Measurements from ENCODE around the gene KCNN4.

The KCNN4 gene

GRCh38 chr19:43804432-43804831, 23.7 kb upstream of the KCNN4 start:
- Histone ChIP-seq H3K79me2 (ENCODE audit: low read length) (no peaks in the 10 kb centered on the region), H3K4me3 (ENCODE audit: low read length) (no peak overlapping the region), H2AFZ (ENCODE audit: low read depth, low read length) (no peak overlapping the region), H3K9me3 (ENCODE audit: insufficient read depth, low read length) (no peaks in the 10 kb centered on the region), H3K27ac (ENCODE audit: low read length) (no peak overlapping the region), H3K4me2 (ENCODE audit: low read length) (no peak overlapping the region), H3K9ac (ENCODE audit: low read length) (no peak overlapping the region), H3K27me3 (ENCODE audit: low read depth, low read length) (peaks cover 3% of the 10 kb centered on the region; the same call in 1 of the 2 replicates), H3K36me3 (replicated peaks; ENCODE audit: low read depth, low read length) (no peaks in the 10 kb centered on the region), H3K4me1 (ENCODE audit: low read length) (peaks cover 4% of the 10 kb centered on the region; the same call in 1 of the 2 replicates), H4K20me1 (ENCODE audit: insufficient read depth, low read length) (no peaks in the 10 kb centered on the region)
- no peak for TF ChIP-seq EZH2phosphoT487 (IDR thresholded peaks at IDR 0.05; ENCODE audit: low read depth)
- TF ChIP-seq, protein P1, sequence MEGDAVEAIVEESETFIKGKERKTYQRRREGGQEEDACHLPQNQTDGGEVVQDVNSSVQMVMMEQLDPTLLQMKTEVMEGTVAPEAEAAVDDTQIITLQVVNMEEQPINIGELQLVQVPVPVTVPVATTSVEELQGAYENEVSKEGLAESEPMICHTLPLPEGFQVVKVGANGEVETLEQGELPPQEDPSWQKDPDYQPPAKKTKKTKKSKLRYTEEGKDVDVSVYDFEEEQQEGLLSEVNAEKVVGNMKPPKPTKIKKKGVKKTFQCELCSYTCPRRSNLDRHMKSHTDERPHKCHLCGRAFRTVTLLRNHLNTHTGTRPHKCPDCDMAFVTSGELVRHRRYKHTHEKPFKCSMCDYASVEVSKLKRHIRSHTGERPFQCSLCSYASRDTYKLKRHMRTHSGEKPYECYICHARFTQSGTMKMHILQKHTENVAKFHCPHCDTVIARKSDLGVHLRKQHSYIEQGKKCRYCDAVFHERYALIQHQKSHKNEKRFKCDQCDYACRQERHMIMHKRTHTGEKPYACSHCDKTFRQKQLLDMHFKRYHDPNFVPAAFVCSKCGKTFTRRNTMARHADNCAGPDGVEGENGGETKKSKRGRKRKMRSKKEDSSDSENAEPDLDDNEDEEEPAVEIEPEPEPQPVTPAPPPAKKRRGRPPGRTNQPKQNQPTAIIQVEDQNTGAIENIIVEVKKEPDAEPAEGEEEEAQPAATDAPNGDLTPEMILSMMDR (IDR thresholded peaks at IDR 0.05; ENCODE audit: low read depth, low read length): no peak

DNA sequence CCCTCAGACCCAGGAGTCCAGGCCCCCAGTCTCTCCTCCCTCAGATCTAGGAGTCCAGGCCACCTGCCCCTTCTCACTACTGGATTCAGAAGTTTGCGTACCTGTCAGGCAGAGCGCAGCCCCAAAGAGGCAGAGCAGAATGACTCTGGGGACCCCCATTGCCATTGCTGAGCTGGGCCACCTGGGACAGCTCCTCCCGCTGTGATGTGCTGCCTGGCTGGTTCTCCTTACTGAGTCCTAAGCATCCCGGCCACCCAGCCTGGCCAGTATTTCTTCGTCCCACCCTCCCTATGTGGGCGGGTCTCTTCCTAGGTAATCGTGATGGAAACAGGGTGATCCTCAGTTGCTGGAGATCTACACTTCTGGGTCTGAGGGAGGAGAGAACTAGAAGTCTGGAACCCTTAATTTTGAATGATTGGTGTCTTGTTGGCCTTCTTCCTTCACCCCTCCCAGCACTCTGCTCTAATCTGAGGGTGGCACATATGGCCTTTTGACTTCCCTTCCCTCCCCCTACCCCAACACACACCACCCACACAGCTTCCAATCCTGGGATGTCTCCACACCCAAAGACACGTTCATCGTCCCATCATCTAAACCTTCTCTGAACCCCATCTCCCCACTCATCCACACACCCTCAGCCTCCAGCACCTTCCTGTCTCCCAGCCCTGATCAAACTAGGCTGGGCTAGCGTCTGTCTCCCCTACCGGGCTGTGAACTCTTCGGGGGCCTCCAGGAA, 21.6 kb upstream of the KCNN4 start, which contains the start of gene LYPD5:
Gene LYPD5 (minus strand): TSS at position 232 of the 736 bp plus-strand sequence. CDS start 67 bp downstream, at position 165.
- H3K9me3 ChIP-seq (ENCODE audit: insufficient read depth, low read length): no peaks in the 10 kb centered on the region
- peaks cover under 1% of the 10 kb centered on the region; the same call in 1 of the 2 replicates for H3K27me3 ChIP-seq (ENCODE audit: low read depth, low read length)
- H3K4me3 ChIP-seq (ENCODE audit: low read length): no peak within 1 kb of the TSS
- no peak within 1 kb of the TSS for H3K9ac ChIP-seq (ENCODE audit: low read length)
- H3K4me1 ChIP-seq (ENCODE audit: low read length): no peaks in the 10 kb centered on the region
- TF ChIP-seq EZH2phosphoT487 (IDR thresholded peaks at IDR 0.05; ENCODE audit: low read depth): no peak
- TF ChIP-seq, protein P1 (IDR thresholded peaks at IDR 0.05; ENCODE audit: low read depth, low read length): no peak
- H3K79me2 ChIP-seq (ENCODE audit: low read length): no peaks in the 10 kb centered on the region
- H3K36me3 ChIP-seq (replicated peaks; ENCODE audit: low read depth, low read length): no peaks in the 10 kb centered on the region
- no peak within 1 kb of the TSS for H3K27ac ChIP-seq (ENCODE audit: low read length)
- no peak within 1 kb of the TSS for H2AFZ ChIP-seq (ENCODE audit: low read depth, low read length)
- H3K4me2 ChIP-seq (ENCODE audit: low read length): no peak within 1 kb of the TSS
- H4K20me1 ChIP-seq (ENCODE audit: insufficient read depth, low read length): no peaks in the 10 kb centered on the region

DNA sequence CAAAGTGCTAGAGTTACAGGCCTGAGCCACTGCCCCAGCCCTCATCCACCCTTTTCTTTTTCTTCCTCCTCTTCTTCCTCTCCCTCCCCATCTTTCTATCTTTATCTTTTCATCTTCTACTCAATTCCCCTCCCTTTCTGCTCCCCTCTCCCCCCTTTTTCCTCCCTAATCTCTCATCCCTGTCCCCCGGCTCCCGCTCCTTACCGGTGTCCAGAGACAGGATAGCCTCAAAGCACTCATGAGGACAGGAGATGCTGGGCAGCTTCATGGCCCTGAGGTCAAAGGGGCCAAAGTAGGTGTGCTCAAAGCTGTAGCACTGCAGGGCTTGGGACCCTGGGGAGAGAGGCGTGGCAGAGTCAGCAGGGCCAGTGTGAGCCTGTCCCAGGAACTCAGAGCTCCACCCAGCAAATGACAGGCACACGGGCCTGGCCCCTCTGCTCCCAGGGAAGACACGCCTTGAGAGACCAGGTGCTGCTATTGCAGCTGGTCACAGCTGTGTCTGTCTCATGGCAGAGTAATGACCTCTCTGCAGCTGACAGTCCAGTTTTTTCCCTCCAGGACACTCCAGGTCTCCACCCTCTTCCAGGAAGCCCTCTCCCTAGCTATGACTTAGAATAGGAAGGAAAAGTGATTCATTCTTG, 18.8 kb upstream of the KCNN4 start:
- Histone ChIP-seq H3K4me3 (ENCODE audit: low read length) (no peak overlapping the region), H2AFZ (ENCODE audit: low read depth, low read length) (no peak overlapping the region), H3K27ac (ENCODE audit: low read length) (no peak overlapping the region), H3K36me3 (replicated peaks; ENCODE audit: low read depth, low read length) (no peaks in the 10 kb centered on the region), H3K4me2 (ENCODE audit: low read length) (no peak overlapping the region), H3K79me2 (ENCODE audit: low read length) (no peaks in the 10 kb centered on the region), H4K20me1 (ENCODE audit: insufficient read depth, low read length) (no peaks in the 10 kb centered on the region), H3K27me3 (ENCODE audit: low read depth, low read length) (no peaks in the 10 kb centered on the region; the same call in 1 of the 2 replicates), H3K4me1 (ENCODE audit: low read length) (no peaks in the 10 kb centered on the region), H3K9me3 (ENCODE audit: insufficient read depth, low read length) (no peaks in the 10 kb centered on the region), H3K9ac (ENCODE audit: low read length) (no peak overlapping the region)
- TF ChIP-seq, protein P1 (IDR thresholded peaks at IDR 0.05; ENCODE audit: low read depth, low read length): no peak
- no peak for TF ChIP-seq EZH2phosphoT487 (IDR thresholded peaks at IDR 0.05; ENCODE audit: low read depth)
